Kidney glomerular epithelial cell (primary cell): ENCODE measurements around the gene TMEM25.
"Not testable (repeated sequence)": the region's sequence is repeated elsewhere in the genome, so short reads cannot be mapped to it uniquely, and the experiment has no call there.

Experiments used
- DNase-seq: peaks from one replicate; lab custom pipeline; 2025; lab: John Stamatoyannopoulos, UW

Gene TMEM25

DNA sequence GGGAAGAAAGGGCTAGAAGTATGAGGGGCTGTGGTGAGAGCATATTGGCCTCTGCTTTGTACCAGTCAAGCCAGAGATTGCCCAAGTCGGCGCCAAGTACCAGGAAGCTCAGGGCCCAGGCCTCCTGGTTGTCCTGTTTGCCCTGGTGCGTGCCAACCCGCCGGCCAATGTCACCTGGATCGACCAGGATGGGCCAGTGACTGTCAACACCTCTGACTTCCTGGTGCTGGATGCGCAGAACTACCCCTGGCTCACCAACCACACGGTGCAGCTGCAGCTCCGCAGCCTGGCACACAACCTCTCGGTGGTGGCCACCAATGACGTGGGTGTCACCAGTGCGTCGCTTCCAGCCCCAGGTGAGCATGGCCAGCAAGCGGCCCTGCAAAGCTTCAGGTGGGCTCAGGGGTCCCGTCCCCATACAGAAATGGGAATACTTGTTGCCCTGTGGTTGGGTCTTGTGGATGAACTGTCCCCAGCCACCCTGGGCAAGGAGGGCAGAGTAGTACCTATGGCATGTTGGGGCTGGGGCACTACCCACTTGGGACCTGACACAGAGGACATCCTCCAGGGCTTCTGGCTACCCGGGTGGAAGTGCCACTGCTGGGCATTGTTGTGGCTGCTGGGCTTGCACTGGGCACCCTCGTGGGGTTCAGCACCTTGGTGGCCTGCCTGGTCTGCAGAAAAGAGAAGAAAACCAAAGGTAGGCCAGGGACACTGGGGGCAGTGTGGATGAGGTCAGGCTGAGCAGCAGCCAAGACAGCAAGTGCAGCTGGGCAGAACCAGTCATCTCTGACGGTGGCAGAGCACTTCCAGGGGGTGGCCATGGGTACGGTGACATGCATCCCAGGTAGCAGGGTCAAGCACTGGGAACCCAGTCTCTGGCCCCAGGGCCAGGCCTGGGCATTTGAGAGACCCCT is 2.1 kb downstream of the TMEM25 start:
- no peak for DNase-seq

DNA sequence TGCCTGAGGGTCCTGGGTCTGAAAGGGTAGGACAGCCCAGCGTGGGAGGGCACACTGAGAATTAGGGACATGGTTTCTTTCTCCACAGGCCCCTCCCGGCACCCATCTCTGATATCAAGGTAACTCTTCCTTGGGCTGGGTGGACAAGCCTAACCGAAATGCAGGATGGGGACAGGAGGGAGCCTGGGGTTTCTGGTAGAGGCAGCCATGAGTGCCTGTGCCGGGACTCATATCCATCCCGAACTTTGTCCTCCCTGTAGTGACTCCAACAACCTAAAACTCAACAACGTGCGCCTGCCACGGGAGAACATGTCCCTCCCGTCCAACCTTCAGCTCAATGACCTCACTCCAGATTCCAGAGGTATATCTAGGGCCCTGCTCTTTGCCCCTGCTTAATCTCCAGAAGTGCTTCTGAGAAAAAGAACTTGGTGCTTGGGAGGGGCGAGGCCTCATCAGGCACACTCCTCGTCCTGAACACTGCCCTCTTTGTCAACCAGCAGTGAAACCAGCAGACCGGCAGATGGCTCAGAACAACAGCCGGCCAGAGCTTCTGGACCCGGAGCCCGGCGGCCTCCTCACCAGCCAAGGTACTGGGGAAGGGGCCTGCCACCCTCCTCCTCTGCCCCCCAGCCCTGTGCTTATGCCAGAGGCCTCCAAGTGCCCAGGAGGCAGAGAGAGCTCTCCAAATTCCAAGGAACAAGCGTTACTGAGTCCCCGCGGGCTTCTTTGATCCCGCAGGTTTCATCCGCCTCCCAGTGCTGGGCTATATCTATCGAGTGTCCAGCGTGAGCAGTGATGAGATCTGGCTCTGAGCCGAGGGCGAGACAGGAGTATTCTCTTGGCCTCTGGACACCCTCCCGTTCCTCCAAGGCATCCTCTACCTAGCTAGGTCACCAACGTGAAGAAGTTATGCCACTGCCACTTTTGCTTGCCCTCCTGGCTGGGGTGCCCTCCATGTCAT is 3.1 kb downstream of the TMEM25 start:
- no peak for DNase-seq

DNA sequence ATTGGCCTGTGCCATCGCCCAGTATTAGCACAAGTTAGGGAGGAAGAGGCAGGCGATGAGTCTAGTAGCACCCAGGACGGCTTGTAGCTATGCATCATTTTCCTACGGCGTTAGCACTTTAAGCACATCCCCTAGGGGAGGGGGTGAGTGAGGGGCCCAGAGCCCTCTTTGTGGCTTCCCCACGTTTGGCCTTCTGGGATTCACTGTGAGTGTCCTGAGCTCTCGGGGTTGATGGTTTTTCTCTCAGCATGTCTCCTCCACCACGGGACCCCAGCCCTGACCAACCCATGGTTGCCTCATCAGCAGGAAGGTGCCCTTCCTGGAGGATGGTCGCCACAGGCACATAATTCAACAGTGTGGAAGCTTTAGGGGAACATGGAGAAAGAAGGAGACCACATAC is 4.3 kb downstream of the TMEM25 start:
- no peak for DNase-seq

DNA sequence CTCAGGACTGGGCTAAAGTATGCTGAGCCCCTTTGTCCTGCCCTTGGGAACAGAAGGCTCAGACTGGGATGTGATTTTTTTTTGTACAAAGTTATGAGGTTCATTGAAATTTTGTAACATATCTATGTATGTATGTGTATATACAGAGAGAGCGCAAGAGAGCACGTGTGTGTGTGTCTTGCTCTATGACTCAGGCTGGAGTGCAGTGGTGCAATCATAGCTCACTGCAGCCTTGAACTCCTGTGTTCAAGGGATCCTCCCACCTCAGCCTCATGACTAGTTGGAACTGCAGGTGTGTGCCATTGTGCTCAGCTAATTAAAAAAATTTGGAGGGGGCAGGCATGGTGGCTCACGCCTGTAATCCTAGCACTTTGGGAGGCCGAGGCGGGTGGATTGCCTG is 5.7 kb downstream of the TMEM25 start:
- DNase-seq, result no peak

DNA sequence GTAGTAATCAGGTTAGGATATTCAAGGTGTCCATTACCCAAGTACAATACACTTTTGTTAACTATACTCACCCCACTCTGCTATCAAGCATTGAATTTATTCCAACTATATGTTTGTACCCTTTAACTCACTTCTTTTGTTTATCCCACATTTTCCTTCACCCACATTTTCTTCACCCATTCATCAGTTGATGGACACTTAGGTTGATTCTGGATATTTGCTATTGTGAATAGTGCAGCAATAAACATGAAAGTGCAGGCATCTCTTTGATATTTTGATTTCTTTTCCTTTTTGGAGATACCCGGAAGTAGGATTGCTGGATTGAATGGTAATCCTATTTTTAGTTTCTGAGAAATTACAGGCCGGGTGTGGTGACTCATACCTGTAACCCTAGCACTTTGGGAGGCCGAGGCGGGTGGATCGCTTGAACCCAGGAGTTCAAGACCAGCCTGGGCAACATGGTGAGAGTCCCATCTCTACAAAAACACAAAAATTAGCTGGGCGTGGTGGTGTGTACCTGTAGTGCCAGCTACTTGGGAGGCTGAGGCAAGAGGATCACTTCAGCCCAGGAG is 6.5 kb downstream of the TMEM25 start:
- DNase-seq, result no peak

DNA sequence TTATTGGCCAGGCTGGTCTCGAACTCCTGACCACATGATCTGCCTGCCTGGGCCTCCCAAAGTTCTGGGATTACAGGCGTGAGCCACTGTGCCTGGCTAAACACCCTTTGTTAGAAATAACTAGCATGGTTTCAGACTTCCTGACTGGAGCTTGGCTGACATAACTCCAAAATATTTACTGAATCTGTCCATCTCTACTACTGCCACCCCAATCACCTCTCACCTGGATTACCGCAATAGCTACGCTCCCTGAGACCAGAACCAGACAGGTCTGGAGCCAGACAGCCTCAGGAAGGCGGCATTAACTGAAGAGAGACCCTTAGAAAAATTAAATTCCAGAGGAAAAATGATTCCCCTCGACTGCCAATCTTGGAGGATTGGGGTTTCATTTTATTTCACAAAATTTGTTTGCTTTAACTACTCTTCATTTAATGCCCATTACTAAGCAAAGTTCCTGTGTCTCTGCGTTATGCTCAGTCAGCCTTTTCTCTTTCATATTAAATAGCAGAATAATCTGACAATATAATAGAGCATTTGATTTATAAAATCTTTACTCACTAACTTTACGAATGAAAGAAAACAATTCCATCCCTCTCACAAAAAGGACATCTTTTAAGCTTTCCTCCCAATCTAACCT is 13.1 kb downstream of the TMEM25 start:
- DNase-seq, result no peak

DNA sequence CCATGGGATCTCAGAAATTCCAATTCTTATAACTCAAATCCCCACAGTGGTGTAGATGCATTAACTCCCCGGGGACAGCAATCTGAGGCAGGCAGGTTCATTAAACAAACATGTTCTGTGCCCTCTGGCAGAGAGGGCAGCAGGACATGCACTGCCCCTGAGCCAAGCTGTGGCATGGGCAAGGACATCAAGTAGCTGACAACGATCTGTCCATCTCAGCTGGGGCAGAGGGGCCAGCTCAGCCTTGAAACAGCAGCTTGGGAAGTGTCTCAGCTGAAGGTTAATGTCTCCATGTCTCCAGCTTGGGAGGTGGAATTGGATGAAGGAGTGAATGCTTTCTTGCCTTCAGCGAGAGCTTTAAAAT is 13.6 kb downstream of the TMEM25 start:
- no peak for DNase-seq

DNA sequence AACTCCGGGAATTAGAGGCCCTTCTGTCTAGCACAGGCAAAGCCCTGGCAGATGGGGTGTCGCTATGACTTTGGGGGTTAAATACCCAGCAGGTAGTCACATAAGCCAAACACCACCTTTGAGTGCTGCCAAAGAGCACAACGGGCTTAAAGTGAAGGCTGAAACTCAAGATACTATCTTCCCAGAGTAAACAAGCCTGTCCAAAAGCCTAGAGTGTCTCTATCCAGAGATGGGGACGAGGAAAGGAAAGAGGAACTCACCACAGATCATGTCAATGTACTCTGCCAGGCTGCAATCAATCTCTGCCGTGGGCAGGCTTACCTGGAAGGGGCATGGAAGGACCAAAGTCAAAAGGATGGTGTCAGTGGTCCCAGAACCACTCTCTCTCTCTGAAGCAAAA is 14.5 kb downstream of the TMEM25 start:
- no peak for DNase-seq

DNA sequence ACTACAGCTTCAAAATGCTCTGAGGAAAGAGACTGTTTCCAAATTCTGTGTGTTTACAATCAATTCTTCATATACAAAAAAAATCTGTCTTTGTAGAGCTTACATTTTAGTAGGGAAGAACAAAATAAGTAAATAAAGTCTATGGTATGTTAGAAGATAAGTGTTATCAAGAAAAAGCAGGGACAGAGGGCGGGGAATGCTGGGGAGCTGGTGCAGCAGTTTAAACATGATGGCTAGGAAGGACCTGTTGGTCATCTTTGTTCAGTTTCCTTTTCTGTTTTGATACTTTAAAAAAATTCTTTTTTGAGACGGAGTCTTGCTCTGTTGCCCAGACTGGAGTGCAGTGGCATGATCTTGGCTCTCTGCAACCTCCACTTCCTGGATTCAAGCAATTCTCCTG is 16.1 kb downstream of the TMEM25 start:
- no peak for DNase-seq

DNA sequence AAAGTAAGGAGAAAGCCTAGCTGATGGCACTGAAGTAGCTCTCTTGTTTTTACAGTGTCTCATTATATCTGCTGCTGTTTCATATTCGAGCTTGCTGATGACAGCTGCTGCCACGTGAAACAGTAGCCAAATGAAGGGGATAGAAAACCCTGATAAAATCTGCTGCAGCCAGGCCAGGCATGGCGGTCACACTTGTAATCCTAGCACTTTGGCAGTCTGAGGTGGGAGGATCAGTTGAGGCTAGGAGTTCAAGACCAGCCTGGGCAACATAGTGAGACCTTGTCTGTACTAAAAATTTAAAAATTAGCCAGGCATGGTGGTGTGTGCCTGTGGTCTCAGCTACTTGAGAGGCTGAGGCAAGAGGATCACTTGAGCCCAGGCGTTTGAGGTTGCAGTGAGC is 21.3 kb downstream of the TMEM25 start:
- DNase-seq, result no peak

DNA sequence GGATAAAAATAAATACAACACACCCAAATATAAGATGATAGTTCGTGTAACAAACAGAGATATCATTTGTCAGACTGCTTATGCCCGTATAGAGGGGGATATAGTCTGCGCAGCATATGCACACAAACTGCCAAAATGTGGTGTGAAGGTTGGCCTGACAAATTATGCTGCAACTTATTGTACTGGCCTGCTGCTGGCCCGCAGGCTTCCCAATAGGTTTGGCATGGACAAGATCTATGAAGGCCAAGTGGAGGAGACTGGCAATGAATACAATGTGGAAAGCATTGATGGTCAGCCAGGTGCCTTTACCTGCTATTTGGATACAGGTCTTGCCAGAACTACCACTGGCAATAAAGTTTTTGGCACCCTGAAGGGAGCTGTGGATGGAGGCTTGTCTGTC is 29.8 kb downstream of the TMEM25 start:
- DNase-seq, result no peak

DNA sequence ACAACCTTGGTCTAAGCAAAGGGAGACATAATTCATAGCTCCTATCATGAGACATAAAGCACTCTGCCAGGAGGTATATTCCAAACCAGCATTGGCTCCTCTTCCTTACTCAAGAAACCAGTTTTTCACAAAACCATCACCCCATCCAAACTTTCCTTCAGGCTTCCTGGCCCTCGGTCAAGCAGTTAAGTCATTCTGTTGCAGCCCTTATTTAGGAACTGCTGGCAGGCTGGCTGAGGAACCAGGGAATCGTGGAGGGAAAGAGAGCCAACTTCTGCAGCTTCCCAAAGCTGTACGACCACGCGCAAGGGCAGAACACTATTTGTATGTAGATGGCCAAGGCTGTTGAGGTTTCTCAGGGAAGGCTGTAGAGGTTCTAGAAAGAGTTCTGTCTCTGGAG is 34.1 kb downstream of the TMEM25 start:
- DNase-seq, result no peak

DNA sequence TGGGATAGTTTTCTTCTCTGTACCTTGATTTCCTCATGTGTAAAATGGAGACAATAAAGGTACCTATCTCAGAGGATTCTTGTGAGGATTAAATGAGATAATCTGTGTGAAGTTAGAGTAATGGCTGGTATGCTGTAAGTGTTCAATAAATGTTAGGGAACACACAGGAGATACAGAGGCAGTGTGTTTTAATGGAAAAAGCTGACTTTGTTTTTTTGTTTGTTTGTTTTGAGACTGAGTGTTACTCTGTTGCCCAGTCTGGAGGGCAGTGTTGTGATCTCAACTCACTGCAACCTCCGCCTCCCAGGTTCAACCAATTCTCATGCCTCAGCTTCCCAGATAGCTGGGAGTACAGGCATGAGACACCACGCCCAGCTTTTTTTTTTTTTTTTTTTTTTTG is 38.7 kb downstream of the TMEM25 start:
- no peak for DNase-seq

DNA sequence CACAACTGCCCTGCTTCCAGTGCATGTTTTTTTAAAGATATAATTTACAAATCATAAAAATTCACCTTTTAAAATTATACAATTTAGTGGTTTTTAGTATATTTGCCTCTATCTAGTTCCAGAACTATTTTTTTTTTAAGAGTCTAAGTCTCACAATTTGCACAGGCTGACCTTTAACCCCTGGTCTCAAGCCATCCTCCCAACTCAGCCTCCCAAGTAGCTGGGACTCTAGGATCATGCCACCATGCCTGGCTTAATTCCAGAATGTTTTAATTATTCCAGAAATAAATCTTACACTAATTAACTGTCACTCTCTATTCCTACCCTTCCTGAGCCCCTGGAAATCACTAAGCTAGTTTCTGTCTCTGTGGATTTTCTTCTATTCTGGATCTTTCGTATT is 39.8 kb downstream of the TMEM25 start:
- no peak for DNase-seq

DNA sequence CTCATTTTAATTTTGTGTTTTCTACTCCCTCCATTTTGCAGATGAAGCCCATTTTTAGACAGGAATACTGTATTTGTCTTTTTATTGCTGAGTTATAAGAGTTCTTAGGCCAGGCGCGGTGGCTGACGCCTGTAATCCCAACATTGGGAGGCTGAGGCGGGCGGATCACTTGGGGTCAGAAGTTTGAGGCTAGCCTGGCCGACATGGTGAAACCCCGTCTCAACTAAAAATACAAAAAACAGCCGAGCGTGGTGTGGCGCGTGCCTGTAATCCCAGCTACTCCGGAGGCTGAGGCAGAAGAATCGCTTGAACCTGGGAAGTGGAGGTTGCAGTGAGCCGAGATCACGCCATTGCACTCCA is 40.7 kb downstream of the TMEM25 start:
- not testable (repeated sequence) for DNase-seq

DNA sequence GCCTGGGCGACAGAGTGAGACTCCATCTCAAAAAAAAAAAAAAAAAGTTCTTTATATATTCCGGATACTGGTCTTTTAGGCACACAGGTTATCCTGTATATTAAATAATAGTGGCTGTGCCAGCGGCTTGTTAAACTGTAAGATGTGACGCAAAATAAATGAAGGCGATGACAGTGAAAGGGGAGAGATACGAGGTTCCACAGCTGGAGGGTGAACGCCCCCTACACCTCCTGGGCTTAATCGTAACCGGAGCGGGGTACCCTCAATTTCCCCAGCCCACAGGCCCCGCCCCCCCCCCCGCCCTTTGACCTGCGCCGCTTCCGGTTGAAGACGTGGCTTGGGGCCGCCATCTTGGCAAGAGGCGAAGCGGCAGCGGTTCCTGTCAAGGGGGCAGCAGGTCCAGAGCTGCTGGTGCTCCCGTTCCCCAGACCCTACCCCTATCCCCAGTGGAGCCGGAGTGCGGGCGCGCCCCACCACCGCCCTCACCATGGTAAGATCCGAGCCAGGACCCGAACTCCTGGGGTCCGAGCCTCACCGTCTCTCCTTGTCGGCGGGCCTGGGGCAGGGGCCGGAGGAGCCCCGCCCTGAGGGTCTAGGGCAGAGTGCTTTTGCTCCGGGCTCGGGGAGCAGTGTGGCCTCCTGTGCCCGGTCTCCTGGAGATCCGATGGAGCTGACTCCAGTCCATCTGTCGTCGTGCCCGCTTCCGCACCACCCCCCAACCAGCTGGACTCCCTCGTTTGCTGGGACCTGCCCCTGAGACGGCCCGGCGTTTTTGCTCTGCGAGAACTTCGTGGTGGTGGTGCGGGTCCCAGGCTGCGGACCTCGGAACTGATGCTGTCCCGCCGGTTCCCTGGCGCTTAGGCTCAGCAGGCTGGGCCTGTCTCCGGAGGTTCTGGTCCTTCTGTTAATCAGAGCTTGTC is 41.3 kb downstream of the TMEM25 start, which contains the start of gene ARCN1:
Gene ARCN1, plus strand, starts transcription at position 349 of the 920 bp plus-strand sequence. Its CDS starts 139 bp downstream, at position 488.
- peak; percentile 32 for DNase-seq

DNA sequence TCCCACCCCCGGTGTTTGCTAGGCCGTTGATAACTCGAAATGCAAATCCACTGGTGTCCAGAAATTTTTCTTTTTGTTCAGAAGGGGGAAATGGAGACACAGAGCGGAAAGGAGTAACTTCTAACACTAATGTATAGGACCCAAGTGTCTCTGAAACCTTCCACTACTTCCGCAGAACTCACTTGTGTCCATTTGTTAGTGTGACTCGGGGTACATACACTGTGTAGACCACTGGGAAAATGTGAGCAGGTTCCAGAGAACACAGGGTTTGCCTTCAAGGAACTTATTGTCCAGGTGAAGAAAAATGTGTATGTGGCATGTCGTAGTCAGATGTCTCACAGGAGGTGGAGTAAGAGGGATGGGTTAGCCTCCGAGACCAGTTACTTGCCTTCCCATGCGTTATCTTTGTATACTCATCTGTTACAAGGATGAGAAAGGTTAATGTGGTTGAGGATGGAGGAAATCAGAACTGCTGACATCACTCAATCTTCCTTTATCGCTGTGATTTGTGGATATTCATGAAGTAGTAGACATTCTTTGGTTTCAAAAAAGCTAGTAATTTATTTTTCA is 42.1 kb downstream of the TMEM25 start:
- DNase-seq, result peak; percentile 63

DNA sequence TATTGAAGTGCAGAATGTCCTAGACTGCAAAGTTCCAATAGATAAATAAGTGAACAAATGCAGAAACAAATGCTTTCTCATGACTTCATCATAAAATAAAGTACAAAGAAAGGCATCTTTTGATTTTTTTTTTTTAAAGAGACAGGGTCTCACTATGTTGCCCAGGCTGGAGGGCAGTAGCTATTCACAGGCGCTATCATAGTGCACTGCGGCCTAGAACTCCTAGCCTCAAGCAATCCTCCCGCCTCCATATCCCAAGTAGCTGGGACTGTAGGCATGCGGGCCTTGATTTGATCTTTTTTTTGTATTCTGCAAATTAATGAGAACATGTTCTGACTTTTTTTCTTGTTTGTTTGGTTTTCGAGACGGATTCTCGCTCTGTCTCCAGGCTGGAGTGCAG is 43.6 kb downstream of the TMEM25 start:
- DNase-seq, result no peak

DNA sequence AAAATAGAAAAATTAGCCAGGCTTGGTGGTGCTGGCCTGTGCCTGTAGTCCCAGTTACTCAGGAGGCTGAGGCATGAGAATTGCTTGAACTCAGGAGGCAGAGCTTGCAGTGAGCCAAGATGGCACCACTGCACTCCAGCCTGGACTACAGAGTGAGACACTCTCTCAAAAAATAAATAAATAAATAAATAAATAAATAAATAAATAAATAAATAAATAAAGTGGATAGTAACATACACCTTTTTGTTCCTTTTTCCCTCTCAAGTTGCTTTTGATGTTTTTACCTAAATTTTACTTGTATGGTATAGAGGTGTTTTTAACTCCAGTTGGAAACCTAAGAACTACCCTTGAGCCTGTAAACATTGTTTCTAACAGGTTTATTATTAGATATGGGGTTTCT is 47.0 kb downstream of the TMEM25 start:
- DNase-seq, result not testable (repeated sequence)

DNA sequence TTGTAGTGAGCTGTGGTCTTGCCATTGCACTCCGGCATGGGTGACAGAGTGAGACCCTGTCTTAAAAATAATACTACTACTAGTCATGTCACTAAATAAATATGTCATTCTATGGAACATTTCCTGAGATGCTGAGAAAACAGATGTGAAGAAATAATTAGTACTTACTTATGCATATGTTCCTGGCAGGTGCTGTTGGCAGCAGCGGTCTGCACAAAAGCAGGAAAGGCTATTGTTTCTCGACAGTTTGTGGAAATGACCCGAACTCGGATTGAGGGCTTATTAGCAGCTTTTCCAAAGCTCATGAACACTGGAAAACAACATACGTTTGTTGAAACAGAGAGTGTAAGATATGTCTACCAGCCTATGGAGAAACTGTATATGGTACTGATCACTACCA is 50.1 kb downstream of the TMEM25 start:
- no peak for DNase-seq
